KMS-11 (cell line): ENCODE data around the gene LGALS7B.

Experiments used
- H2AFZ ChIP-seq: fragments of 200-600 bp; sonication (generic); 2 replicates; pipeline ENCODE4 v1.6.1; 2016; ENCODE audit warnings: antibody characterized with exemption, mixed run types, low read depth
- H3K27ac ChIP-seq: fragments of 200-600 bp; sonication (generic); 2 replicates; pipeline ENCODE4 v1.6.1; 2016; ENCODE audit warnings: mild to moderate bottlenecking, mixed run types
- H3K27me3 ChIP-seq: fragments of 200-600 bp; sonication (generic); 2 replicates; pipeline ENCODE4 v1.6.1; 2017; ENCODE audit warnings: mild to moderate bottlenecking, low read depth, mixed run types, moderate library complexity; ENCODE audit not compliant: insufficient read depth
- H3K36me3 ChIP-seq: fragments of 200-600 bp; sonication (generic); 2 replicates; pipeline ENCODE4 v1.6.1; 2017; ENCODE audit warnings: mild to moderate bottlenecking, mixed run types; ENCODE audit not compliant: insufficient read depth
- H3K4me1 ChIP-seq: fragments of 200-600 bp; sonication (generic); 2 replicates; pipeline ENCODE4 v1.6.1; 2016; ENCODE audit warnings: mild to moderate bottlenecking, low read depth, mixed run types; ENCODE audit not compliant: poor library complexity, severe bottlenecking
- H3K4me2 ChIP-seq: fragments of 200-600 bp; sonication (generic); 2 replicates; pipeline ENCODE4 v1.7.0; 2016; ENCODE audit warnings: mild to moderate bottlenecking, mixed run types
- H3K4me3 ChIP-seq: fragments of 200-600 bp; sonication (generic); IDR thresholded peaks from 2 replicates; pipeline ENCODE4 v1.6.1; 2017; ENCODE audit warnings: low read depth, low read length, mixed read lengths; ENCODE audit not compliant: insufficient read depth
- H3K79me2 ChIP-seq: fragments of 200-600 bp; sonication (generic); 2 replicates; pipeline ENCODE4 v1.6.1; 2016; ENCODE audit warnings: low read depth, mixed run types; ENCODE audit not compliant: insufficient read depth
- H3K9ac ChIP-seq: fragments of 200-600 bp; sonication (generic); 2 replicates; pipeline ENCODE4 v1.6.1; 2016; ENCODE audit warnings: mild to moderate bottlenecking, mixed run types
- H4K20me1 ChIP-seq: fragments of 200-600 bp; sonication (generic); 2 replicates; pipeline ENCODE4 v1.6.1; 2016; ENCODE audit warnings: mild to moderate bottlenecking, mixed run types; ENCODE audit not compliant: insufficient read depth
- TF ChIP-seq, protein P1 (sequence below): fragments of 200-600 bp; sonication (generic); conservative IDR thresholded peaks from 2 replicates; pipeline ENCODE4 v1.6.1; 2017; ENCODE audit warnings: low read depth, mild to moderate bottlenecking, antibody characterized with exemption, low read length, moderate library complexity, mixed read lengths

The LGALS7B gene

DNA sequence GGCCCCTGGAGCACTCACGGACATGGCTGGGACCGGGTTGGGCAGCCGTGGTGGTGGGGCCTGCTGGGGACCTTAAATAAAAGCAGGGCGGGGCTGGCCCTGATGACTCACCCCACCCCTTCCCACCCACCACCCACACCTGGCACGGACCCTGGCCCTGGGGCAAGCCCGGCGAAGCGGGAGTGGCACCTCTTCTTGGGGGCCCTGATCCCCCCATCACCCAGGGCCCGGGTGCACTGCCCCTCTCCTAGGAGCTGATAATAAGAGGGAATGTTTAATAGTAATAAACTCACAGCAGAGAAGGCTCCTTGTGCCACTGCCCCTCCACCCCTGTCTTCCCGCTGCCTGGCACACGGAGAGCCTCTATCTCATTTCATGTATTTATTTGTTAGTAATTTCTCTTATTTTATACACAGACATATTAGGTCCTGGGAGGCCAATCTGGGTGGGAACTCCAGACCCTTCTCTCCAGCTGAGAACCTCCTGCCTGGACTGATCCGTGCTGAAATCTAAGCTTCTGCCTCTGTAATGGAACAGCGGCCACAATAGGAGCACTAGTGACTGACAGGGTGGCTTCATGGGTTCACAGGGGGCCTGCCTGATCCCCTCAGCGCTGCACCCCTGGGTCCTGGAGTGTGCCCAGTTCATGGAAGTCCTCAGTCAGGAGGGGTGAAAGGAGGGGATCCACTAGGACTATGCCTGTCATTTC, 15.4 kb upstream of the LGALS7B start, which contains the start of gene LGALS7:
TSS of gene LGALS7 (minus strand) at position 49 of the 709 bp plus-strand sequence. CDS start at position 24, 25 bp downstream.
- H2AFZ ChIP-seq = no peak within 1 kb of the TSS
- H3K9ac ChIP-seq = no peak within 1 kb of the TSS
- H3K4me1 ChIP-seq = no peaks in the 10 kb centered on the region
- H3K27me3 ChIP-seq = 0 out of 2 replicates have a peak, but pooled peaks cover 2% of the 10 kb centered on the region
- no peaks in the 10 kb centered on the region for H3K79me2 ChIP-seq
- no peak within 1 kb of the TSS for H3K27ac ChIP-seq
- H4K20me1 ChIP-seq = no peaks in the 10 kb centered on the region
- H3K36me3 ChIP-seq = no peaks in the 10 kb centered on the region
- TF ChIP-seq, protein P1, sequence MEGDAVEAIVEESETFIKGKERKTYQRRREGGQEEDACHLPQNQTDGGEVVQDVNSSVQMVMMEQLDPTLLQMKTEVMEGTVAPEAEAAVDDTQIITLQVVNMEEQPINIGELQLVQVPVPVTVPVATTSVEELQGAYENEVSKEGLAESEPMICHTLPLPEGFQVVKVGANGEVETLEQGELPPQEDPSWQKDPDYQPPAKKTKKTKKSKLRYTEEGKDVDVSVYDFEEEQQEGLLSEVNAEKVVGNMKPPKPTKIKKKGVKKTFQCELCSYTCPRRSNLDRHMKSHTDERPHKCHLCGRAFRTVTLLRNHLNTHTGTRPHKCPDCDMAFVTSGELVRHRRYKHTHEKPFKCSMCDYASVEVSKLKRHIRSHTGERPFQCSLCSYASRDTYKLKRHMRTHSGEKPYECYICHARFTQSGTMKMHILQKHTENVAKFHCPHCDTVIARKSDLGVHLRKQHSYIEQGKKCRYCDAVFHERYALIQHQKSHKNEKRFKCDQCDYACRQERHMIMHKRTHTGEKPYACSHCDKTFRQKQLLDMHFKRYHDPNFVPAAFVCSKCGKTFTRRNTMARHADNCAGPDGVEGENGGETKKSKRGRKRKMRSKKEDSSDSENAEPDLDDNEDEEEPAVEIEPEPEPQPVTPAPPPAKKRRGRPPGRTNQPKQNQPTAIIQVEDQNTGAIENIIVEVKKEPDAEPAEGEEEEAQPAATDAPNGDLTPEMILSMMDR = no peak
- H3K4me3 ChIP-seq = no peak within 1 kb of the TSS
- H3K4me2 ChIP-seq = no peak within 1 kb of the TSS

DNA sequence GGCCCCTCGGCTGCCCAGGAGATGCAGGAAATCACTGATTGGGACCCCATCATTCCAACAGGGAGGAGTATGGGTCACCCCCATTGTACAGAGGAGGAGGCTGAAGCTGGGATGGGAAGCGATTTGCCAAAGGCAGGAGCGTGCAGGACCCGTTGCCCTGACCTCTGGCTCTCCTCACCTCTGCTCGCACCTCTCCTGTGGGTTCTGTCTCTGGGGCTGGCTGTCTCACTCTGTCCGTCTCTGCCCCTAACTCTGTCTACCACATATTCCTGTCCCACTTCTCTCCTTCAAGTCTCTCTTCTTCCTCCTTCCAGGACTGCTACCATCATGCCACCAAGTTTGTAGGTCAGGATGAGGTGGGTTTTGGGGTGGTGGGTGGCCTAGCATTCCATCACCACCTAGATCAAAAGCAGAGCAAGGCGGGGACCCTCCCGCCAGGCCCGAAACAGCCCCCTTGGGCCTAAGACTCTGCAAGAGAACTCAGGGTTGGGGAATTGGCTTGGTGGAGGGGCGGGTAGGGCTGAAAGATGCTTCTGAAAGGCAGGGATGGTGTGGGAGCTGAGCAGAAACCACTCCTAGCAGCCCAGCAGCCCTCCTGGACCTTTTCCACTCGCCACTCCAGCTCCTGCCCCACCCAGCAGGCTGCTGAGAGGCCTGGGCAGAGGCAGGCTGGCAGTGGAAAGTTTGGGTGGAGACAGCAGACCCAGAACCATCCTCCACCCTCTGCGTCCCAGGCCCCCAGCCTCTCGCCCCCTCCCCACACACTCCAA, 14.6 kb upstream of the LGALS7B start:
- H3K36me3 ChIP-seq = no peaks in the 10 kb centered on the region
- no peaks in the 10 kb centered on the region for H4K20me1 ChIP-seq
- no peaks in the 10 kb centered on the region for H3K4me1 ChIP-seq
- no peak overlapping the region for H2AFZ ChIP-seq
- 0 out of 2 replicates have a peak, but pooled peaks cover 5% of the 10 kb centered on the region for H3K27me3 ChIP-seq
- TF ChIP-seq, protein P1 = no peak
- no peaks in the 10 kb centered on the region for H3K79me2 ChIP-seq
- H3K4me3 ChIP-seq = no peak overlapping the region
- no peak overlapping the region for H3K4me2 ChIP-seq
- H3K27ac ChIP-seq = no peak overlapping the region
- no peak overlapping the region for H3K9ac ChIP-seq

DNA sequence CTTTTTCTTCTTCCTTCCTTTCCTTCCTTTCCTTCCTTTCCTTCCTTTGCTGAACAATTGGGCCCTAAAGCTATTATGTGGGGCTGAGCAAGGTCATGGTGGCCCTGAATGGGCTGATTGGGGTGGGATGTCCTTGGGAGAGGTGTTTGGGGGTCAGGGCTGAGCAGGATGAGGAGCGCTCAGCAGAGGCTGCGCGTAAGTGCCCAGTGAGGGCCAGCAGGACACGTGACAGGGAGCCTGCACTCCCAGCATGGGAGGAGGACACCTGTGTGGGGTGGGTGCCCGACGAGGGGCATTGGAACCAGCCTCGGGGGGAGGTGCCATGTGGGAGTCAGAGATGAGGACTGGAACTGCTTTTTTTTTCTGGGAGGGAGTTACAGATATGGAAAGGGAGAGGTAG, 10.3 kb upstream of the LGALS7B start:
- H3K79me2 ChIP-seq = no peaks in the 10 kb centered on the region
- no peak overlapping the region for H3K4me3 ChIP-seq
- no peak overlapping the region for H3K4me2 ChIP-seq
- H2AFZ ChIP-seq = no peak overlapping the region
- peaks cover 22% of the 10 kb centered on the region; the same call in 1 of the 2 replicates for H3K27me3 ChIP-seq
- TF ChIP-seq, protein P1 = no peak
- H3K36me3 ChIP-seq = no peaks in the 10 kb centered on the region
- no peaks in the 10 kb centered on the region for H4K20me1 ChIP-seq
- no peaks in the 10 kb centered on the region for H3K4me1 ChIP-seq
- no peak overlapping the region for H3K9ac ChIP-seq
- H3K27ac ChIP-seq = no peak overlapping the region

DNA sequence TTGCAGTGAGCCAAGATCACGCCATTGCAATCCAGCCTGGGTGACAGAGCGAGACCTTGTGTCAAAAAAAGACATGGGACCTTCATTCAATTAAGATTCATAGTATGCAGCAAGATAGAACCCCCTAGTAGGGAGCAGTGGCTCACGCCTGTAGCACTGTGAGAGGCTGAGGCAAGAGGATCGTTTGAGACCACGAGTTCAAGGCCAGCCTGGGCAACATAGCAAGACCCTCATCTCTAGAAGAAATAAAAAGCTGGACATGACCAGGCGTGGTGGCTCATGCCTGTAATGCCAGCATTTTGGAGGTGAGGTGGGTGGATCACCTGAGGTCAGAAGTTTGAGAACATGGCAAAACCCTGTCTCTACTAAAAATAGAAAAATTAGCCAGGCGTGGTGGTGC, 8.6 kb upstream of the LGALS7B start:
- H3K9ac ChIP-seq = no peak overlapping the region
- no peaks in the 10 kb centered on the region for H4K20me1 ChIP-seq
- no peaks in the 10 kb centered on the region for H3K4me1 ChIP-seq
- H3K4me2 ChIP-seq = no peak overlapping the region
- H3K4me3 ChIP-seq = no peak overlapping the region
- H3K27me3 ChIP-seq = peaks cover 22% of the 10 kb centered on the region; the same call in 1 of the 2 replicates
- TF ChIP-seq, protein P1 = no peak
- no peaks in the 10 kb centered on the region for H3K79me2 ChIP-seq
- H2AFZ ChIP-seq = no peak overlapping the region
- H3K36me3 ChIP-seq = no peaks in the 10 kb centered on the region
- H3K27ac ChIP-seq = no peak overlapping the region
